ENCODE measurements around the gene PTPRG.

The PTPRG gene

DNA sequence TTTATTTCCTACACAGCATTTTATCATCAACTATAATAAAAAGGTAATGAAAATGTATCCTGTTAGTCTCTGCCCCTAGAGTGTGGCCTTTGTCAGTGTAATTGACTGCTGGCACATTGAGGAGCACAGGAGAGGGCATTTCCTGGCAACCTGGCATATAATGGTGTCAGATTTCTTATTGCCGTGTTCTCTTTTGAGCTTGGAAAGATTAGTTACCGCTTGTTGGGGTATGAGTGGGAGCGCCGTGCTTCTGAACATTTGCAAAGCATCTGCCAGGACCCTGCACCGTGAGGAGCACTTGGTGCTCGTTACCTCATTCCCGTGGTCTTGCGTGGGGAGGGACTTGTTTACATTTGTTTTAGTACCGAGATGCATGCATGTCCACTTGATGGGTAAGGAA, 124.4 kb downstream of the PTPRG start:
- H3K27ac ChIP-seq (ENCODE audit: low read depth, low read length) = no peak overlapping the region
- no peaks in the 10 kb centered on the region for H3K36me3 ChIP-seq (ENCODE audit: control insufficient read depth, low read length)
- no peaks in the 10 kb centered on the region for H3F3A ChIP-seq (ENCODE audit: control insufficient read depth, insufficient read depth)
- no peaks in the 10 kb centered on the region for H3K27me3 ChIP-seq (ENCODE audit: control insufficient read depth, low read length)
- H3K9me3 ChIP-seq (ENCODE audit: control insufficient read depth, insufficient read depth, low read length) = no peaks in the 10 kb centered on the region
- H4K20me1 ChIP-seq (ENCODE audit: control insufficient read depth, insufficient read depth, low read depth, low read length) = no peaks in the 10 kb centered on the region
- H3K9me2 ChIP-seq (replicated peaks; ENCODE audit: control insufficient read depth, low read length) = no peaks in the 10 kb centered on the region
- H3K4me3 ChIP-seq (ENCODE audit: low read length) = no peak overlapping the region
- H3K4me1 ChIP-seq (ENCODE audit: control insufficient read depth, low read length) = no peaks in the 10 kb centered on the region
- H3K4me2 ChIP-seq (ENCODE audit: low read length) = no peak overlapping the region
- H3K79me2 ChIP-seq (ENCODE audit: control insufficient read depth, low read length) = no peaks in the 10 kb centered on the region
- no peak for TF ChIP-seq EZH2phosphoT487 (IDR thresholded peaks at IDR 0.05; ENCODE audit: borderline replicate concordance, low read length)
- TF ChIP-seq, protein P1, sequence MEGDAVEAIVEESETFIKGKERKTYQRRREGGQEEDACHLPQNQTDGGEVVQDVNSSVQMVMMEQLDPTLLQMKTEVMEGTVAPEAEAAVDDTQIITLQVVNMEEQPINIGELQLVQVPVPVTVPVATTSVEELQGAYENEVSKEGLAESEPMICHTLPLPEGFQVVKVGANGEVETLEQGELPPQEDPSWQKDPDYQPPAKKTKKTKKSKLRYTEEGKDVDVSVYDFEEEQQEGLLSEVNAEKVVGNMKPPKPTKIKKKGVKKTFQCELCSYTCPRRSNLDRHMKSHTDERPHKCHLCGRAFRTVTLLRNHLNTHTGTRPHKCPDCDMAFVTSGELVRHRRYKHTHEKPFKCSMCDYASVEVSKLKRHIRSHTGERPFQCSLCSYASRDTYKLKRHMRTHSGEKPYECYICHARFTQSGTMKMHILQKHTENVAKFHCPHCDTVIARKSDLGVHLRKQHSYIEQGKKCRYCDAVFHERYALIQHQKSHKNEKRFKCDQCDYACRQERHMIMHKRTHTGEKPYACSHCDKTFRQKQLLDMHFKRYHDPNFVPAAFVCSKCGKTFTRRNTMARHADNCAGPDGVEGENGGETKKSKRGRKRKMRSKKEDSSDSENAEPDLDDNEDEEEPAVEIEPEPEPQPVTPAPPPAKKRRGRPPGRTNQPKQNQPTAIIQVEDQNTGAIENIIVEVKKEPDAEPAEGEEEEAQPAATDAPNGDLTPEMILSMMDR (IDR thresholded peaks at IDR 0.05; ENCODE audit: low read depth, low read length, poor library complexity, severe bottlenecking) = no peak

- H3K9me2 ChIP-seq (replicated peaks; ENCODE audit: control insufficient read depth, low read length) = no peaks in the 10 kb centered on the region
- no peaks in the 10 kb centered on the region for H3F3A ChIP-seq (ENCODE audit: control insufficient read depth, insufficient read depth)
- no peaks in the 10 kb centered on the region for H4K20me1 ChIP-seq (ENCODE audit: control insufficient read depth, insufficient read depth, low read depth, low read length)
- H3K4me2 ChIP-seq (ENCODE audit: low read length) = no peak overlapping the region
- no peaks in the 10 kb centered on the region for H3K36me3 ChIP-seq (ENCODE audit: control insufficient read depth, low read length)
- no peak overlapping the region for H3K27ac ChIP-seq (ENCODE audit: low read depth, low read length)
- TF ChIP-seq EZH2phosphoT487 (IDR thresholded peaks at IDR 0.05; ENCODE audit: borderline replicate concordance, low read length) = no peak
- no peaks in the 10 kb centered on the region for H3K4me1 ChIP-seq (ENCODE audit: control insufficient read depth, low read length)
- H3K79me2 ChIP-seq (ENCODE audit: control insufficient read depth, low read length) = no peaks in the 10 kb centered on the region
- no peaks in the 10 kb centered on the region for H3K27me3 ChIP-seq (ENCODE audit: control insufficient read depth, low read length)
- H3K4me3 ChIP-seq (ENCODE audit: low read length) = no peak overlapping the region
- no peaks in the 10 kb centered on the region for H3K9me3 ChIP-seq (ENCODE audit: control insufficient read depth, insufficient read depth, low read length)
Observed at GRCh38 chr3:61686228-61686648, 124.9 kb downstream of the PTPRG start.

DNA sequence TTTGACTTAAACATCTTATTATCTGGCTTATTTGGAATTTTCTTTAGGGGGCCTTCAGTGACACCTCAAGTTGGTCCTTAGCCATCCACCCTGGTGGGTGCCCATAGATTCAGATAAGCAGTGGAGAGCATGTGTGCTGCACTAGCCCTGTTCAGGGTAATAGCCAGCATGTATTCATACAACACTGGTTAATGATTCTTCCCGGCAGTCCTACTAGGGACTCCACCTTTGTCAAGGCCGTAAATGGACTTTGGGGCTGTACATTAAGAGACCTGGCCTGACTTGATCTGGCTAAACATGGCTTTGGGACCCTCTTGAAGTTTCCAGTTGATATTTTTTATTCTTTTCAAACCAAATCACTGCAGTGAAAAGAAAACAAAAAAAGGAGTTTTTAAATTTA, 125.8 kb downstream of the PTPRG start:
- H3K79me2 ChIP-seq (ENCODE audit: control insufficient read depth, low read length) = no peaks in the 10 kb centered on the region
- H4K20me1 ChIP-seq (ENCODE audit: control insufficient read depth, insufficient read depth, low read depth, low read length) = no peaks in the 10 kb centered on the region
- H3K4me1 ChIP-seq (ENCODE audit: control insufficient read depth, low read length) = no peaks in the 10 kb centered on the region

GRCh38 chr3:61687663-61688306, 126.4 kb downstream of the PTPRG start:
- H3K27me3 ChIP-seq (ENCODE audit: control insufficient read depth, low read length) = no peaks in the 10 kb centered on the region
- no peak overlapping the region for H3K4me2 ChIP-seq (ENCODE audit: low read length)
- TF ChIP-seq EZH2phosphoT487 (IDR thresholded peaks at IDR 0.05; ENCODE audit: borderline replicate concordance, low read length) = no peak
- TF ChIP-seq, protein P1 (IDR thresholded peaks at IDR 0.05; ENCODE audit: low read depth, low read length, poor library complexity, severe bottlenecking) = no peak
- no peaks in the 10 kb centered on the region for H3K9me2 ChIP-seq (replicated peaks; ENCODE audit: control insufficient read depth, low read length)
- H3K79me2 ChIP-seq (ENCODE audit: control insufficient read depth, low read length) = no peaks in the 10 kb centered on the region
- no peak overlapping the region for H3K27ac ChIP-seq (ENCODE audit: low read depth, low read length)
- H3K4me3 ChIP-seq (ENCODE audit: low read length) = no peak overlapping the region
- H3K9me3 ChIP-seq (ENCODE audit: control insufficient read depth, insufficient read depth, low read length) = no peaks in the 10 kb centered on the region
- H4K20me1 ChIP-seq (ENCODE audit: control insufficient read depth, insufficient read depth, low read depth, low read length) = no peaks in the 10 kb centered on the region
- no peaks in the 10 kb centered on the region for H3F3A ChIP-seq (ENCODE audit: control insufficient read depth, insufficient read depth)
- no peaks in the 10 kb centered on the region for H3K4me1 ChIP-seq (ENCODE audit: control insufficient read depth, low read length)
- no peaks in the 10 kb centered on the region for H3K36me3 ChIP-seq (ENCODE audit: control insufficient read depth, low read length)

More for the DNA sequence above, 125.8 kb downstream of the PTPRG start:
- TF ChIP-seq, protein P1 (IDR thresholded peaks at IDR 0.05; ENCODE audit: low read depth, low read length, poor library complexity, severe bottlenecking) = no peak
- no peak for TF ChIP-seq EZH2phosphoT487 (IDR thresholded peaks at IDR 0.05; ENCODE audit: borderline replicate concordance, low read length)
- no peak overlapping the region for H3K4me2 ChIP-seq (ENCODE audit: low read length)
- no peak overlapping the region for H3K4me3 ChIP-seq (ENCODE audit: low read length)
- H3K9me3 ChIP-seq (ENCODE audit: control insufficient read depth, insufficient read depth, low read length) = no peaks in the 10 kb centered on the region
- H3K36me3 ChIP-seq (ENCODE audit: control insufficient read depth, low read length) = no peaks in the 10 kb centered on the region
- H3K9me2 ChIP-seq (replicated peaks; ENCODE audit: control insufficient read depth, low read length) = no peaks in the 10 kb centered on the region
- no peaks in the 10 kb centered on the region for H3F3A ChIP-seq (ENCODE audit: control insufficient read depth, insufficient read depth)
- no peak overlapping the region for H3K27ac ChIP-seq (ENCODE audit: low read depth, low read length)
- H3K27me3 ChIP-seq (ENCODE audit: control insufficient read depth, low read length) = no peaks in the 10 kb centered on the region

All from DOHH2 (cell line).